Measurements from ENCODE around the gene TMEM219. TPM values are rescaled to one million over a fixed set of nuclear protein-coding genes. Genes with fewer than 3 reads are reported as not detected.

Gene TMEM219
- total and polyA plus RNA-seq, 9 of the 15 experiments (the other 6 are each of a cell fraction or from before 2014, with no cell fraction given) = 35.3 to 62.8 (median 55.5) TPM

DNA sequence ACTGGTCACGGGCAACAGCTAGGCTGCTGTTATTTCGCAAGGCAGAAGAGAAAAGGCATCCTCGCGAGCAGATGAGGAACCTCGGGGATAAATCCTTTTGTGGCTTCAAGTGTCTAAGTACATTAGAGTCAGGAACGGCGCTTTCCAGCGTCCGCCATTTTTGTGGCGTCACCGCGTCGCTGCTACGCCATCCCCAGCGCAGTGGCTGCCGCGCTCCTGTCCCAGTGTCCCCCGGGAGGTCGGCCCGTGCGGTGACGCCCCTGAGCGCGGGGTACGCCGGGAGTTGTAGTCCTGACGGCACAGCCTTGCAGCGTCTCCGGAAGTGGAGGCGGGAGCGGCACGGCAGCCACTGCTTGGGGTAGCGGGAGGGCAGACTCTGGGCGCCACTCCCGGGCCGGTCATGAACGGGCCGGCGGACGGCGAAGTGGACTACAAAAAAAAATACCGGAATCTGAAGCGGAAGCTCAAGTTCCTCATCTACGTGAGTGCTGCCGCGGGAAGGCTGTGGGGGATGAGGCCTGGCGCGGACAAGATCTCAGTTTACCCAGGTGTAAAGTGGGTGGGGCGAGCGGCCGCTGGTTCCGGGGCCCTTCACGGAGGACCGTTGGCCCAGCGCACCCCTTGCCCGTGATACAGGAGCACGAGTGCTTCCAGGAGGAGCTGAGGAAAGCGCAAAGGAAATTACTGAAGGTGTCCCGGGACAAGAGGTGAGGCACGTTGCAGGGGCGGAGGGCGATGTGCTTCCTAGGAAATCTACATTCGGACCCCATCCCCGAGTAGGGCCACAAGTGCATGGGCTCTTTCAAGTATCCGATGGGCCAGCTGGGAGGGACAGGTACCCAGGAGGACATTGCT is 34.3 kb downstream of the TMEM219 start, which contains the start of gene INO80E (continued):
- TF ChIP-seq, protein P1, sequence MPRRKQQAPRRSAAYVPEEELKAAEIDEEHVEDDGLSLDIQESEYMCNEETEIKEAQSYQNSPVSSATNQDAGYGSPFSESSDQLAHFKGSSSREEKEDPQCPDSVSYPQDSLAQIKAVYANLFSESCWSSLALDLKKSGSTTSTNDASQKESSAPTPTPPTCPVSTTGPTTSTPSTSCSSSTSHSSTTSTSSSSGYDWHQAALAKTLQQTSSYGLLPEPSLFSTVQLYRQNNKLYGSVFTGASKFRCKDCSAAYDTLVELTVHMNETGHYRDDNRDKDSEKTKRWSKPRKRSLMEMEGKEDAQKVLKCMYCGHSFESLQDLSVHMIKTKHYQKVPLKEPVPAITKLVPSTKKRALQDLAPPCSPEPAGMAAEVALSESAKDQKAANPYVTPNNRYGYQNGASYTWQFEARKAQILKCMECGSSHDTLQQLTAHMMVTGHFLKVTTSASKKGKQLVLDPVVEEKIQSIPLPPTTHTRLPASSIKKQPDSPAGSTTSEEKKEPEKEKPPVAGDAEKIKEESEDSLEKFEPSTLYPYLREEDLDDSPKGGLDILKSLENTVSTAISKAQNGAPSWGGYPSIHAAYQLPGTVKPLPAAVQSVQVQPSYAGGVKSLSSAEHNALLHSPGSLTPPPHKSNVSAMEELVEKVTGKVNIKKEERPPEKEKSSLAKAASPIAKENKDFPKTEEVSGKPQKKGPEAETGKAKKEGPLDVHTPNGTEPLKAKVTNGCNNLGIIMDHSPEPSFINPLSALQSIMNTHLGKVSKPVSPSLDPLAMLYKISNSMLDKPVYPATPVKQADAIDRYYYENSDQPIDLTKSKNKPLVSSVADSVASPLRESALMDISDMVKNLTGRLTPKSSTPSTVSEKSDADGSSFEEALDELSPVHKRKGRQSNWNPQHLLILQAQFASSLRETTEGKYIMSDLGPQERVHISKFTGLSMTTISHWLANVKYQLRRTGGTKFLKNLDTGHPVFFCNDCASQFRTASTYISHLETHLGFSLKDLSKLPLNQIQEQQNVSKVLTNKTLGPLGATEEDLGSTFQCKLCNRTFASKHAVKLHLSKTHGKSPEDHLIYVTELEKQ (CRISPR knock-in tag; IDR thresholded peaks at IDR 0.05) = no peak
- no peak for TF ChIP-seq GTF2A2 (tag; IDR thresholded peaks at IDR 0.05)
- TF ChIP-seq, protein P2, sequence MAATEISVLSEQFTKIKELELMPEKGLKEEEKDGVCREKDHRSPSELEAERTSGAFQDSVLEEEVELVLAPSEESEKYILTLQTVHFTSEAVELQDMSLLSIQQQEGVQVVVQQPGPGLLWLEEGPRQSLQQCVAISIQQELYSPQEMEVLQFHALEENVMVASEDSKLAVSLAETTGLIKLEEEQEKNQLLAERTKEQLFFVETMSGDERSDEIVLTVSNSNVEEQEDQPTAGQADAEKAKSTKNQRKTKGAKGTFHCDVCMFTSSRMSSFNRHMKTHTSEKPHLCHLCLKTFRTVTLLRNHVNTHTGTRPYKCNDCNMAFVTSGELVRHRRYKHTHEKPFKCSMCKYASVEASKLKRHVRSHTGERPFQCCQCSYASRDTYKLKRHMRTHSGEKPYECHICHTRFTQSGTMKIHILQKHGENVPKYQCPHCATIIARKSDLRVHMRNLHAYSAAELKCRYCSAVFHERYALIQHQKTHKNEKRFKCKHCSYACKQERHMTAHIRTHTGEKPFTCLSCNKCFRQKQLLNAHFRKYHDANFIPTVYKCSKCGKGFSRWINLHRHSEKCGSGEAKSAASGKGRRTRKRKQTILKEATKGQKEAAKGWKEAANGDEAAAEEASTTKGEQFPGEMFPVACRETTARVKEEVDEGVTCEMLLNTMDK (IDR thresholded peaks at IDR 0.05; ENCODE audit: borderline replicate concordance, insufficient read depth, low read depth, low read length, poor library complexity, severe bottlenecking) = no peak
- no peak for TF ChIP-seq PURB (CRISPR knock-in tag; IDR thresholded peaks at IDR 0.05; ENCODE audit: low read depth)
- peak; percentile 57 for TF ChIP-seq CCNT2 (IDR thresholded peaks at IDR 0.05; ENCODE audit: borderline replicate concordance, extremely low read depth, insufficient read length, low read depth, low read length)
- TF ChIP-seq NONO (IDR thresholded peaks at IDR 0.05; ENCODE audit: low read depth in 2 of 2, low read length in 1 of 2) = peak in 1 of 2 experiments; percentile 14; a peak in 1 of 4 replicates
- TF ChIP-seq, protein P3, sequence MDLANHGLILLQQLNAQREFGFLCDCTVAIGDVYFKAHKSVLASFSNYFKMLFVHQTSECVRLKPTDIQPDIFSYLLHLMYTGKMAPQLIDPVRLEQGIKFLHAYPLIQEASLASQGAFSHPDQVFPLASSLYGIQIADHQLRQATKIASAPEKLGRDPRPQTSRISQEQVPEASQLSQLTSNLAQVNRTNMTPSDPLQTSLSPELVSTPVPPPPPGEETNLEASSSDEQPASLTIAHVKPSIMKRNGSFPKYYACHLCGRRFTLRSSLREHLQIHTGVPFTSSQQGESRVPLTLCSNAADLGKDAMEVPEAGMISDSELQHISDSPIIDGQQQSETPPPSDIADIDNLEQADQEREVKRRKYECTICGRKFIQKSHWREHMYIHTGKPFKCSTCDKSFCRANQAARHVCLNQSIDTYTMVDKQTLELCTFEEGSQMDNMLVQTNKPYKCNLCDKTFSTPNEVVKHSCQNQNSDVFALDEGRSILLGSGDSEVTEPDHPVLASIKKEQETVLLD (IDR thresholded peaks at IDR 0.05) = peak; percentile 46; the same call in 1 of the 2 replicates
- TF ChIP-seq NFE2 (IDR thresholded peaks at IDR 0.05; ENCODE audit: low read depth) = no peak
- peak; percentile 92 for TF ChIP-seq SIN3B (IDR thresholded peaks at IDR 0.05; ENCODE audit: low read depth)
- no peak for TF ChIP-seq ZNF586 (CRISPR knock-in tag; conservative IDR thresholded peaks at IDR 0.05)
- no peak for TF ChIP-seq SMAD2 (IDR thresholded peaks at IDR 0.05; ENCODE audit: low read depth, low read length)
- no peak for TF ChIP-seq ZNF778 (CRISPR knock-in tag; IDR thresholded peaks at IDR 0.05)
- peak; percentile 88 to 97 (median 95) for TF ChIP-seq YY1 (IDR thresholded peaks at IDR 0.05; ENCODE audit: borderline replicate concordance in 1 of 3, control insufficient read depth in 1 of 3, extremely low read depth in 1 of 3, insufficient read depth in 3 of 3, insufficient read length in 1 of 3, insufficient replicate concordance in 2 of 3, low read depth in 1 of 3, low read length in 2 of 3)
